Mucosa of descending colon (tissue), 3 donors: Measurements from ENCODE around the gene ASIC5. TPM values are rescaled to one million over a fixed set of nuclear protein-coding genes. Genes with fewer than 3 reads are reported as not detected.

Source experiments
- ATAC-seq: fragments of 200-7000 bp; cut with Tn5 transposase; one replicate; pipeline ENCODE4 v1.9.1; 2020; ENCODE audit warnings: mild to moderate bottlenecking, moderate library complexity
- DNase-seq, 3 donors: peaks; one replicate each; pipeline ENCODE4 v3.0.0-alpha.2; 2020
- H3K36me3 ChIP-seq: fragments of 200-600 bp; one replicate; pipeline ENCODE4 v1.8.0; 2021; ENCODE audit warnings: low read depth, mild to moderate bottlenecking
- H3K4me1 ChIP-seq: fragments of 200-600 bp; one replicate; pipeline ENCODE4 v1.8.0; 2021; ENCODE audit warnings: low read depth, mild to moderate bottlenecking
- H3K4me3 ChIP-seq: fragments of 200-600 bp; one replicate; pipeline ENCODE4 v1.8.0; 2021; ENCODE audit warnings: mild to moderate bottlenecking
- H3K9me3 ChIP-seq: fragments of 200-600 bp; one replicate; pipeline ENCODE4 v1.8.0; 2021; ENCODE audit warnings: mild to moderate bottlenecking
- intact Hi-C, 2 donors: fragments of 100-400 bp; cut with DNase I in 1 of 2; cut with micrococcal nuclease in 1 of 2; formaldehyde crosslinking; loops; one replicate each; pipeline versions ENCODE4 v1.11.0 to v1.11.1; 2022; cut with DNase I, micrococcal nuclease
- total RNA-seq, 3 donors: library from RNA; stranded (reverse); fragmentation: NEBNext Ultra II Directional in 2 of 3; extraction: Animal tissue kit (Norgen Biotek cat#: 25700) in 2 of 3; gene quantifications; one replicate each; pipeline versions ENCODE4 v1.2.1 to v1.2.4, GENCODE V29; 2021 to 2023
- TF ChIP-seq, protein P1 (sequence below): fragments of 200-600 bp; IDR thresholded peaks from one replicate; pipeline ENCODE4 v1.8.0; 2022; ENCODE audit warnings: antibody characterized with exemption, mild to moderate bottlenecking
- donor health status: DM: no; HTN: no; CAD: no; lungs with moderate emphysema.
- donor health status: DM: no; HTN: no; CAD: no.
- donor health status: DM: no; HTN: yes; CAD: no.

ASIC5 gene
- total RNA-seq, 3 donors from 2014 or later, result not detected

DNA sequence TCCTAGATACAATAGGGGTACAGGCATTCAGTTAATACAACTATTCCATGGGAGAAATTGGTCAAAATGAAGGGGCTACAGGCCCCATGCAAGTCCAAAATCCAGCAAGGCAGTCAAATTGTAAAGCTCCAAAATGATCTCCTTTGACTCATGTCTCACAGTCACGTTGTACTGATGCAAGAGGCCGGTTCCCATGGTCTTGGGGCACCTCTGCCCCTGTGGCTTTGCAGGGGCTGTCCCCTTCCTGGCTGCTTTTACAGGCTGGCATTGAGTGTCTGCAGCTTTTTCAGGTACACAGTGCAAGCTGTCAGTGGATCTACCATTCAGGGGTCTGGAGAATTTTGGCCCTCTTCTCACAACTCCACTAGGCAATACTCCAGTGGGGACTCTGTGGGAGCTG lies 12.5 kb upstream of the ASIC5 start:
- Histone ChIP-seq H3K36me3 (no peaks in the 10 kb centered on the region), H3K4me1 (no peaks in the 10 kb centered on the region), H3K9me3 (no peaks in the 10 kb centered on the region), H3K4me3 (no peak overlapping the region)
- no peak for DNase-seq
- TF ChIP-seq, protein P1, sequence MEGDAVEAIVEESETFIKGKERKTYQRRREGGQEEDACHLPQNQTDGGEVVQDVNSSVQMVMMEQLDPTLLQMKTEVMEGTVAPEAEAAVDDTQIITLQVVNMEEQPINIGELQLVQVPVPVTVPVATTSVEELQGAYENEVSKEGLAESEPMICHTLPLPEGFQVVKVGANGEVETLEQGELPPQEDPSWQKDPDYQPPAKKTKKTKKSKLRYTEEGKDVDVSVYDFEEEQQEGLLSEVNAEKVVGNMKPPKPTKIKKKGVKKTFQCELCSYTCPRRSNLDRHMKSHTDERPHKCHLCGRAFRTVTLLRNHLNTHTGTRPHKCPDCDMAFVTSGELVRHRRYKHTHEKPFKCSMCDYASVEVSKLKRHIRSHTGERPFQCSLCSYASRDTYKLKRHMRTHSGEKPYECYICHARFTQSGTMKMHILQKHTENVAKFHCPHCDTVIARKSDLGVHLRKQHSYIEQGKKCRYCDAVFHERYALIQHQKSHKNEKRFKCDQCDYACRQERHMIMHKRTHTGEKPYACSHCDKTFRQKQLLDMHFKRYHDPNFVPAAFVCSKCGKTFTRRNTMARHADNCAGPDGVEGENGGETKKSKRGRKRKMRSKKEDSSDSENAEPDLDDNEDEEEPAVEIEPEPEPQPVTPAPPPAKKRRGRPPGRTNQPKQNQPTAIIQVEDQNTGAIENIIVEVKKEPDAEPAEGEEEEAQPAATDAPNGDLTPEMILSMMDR, result no peak
- intact Hi-C loops, result no loop called here
- ATAC-seq, result no peak

GRCh38 chr4:155877971-155878370 lies 11.9 kb upstream of the ASIC5 start:
- Histone ChIP-seq H3K4me3 (no peak overlapping the region), H3K4me1 (no peaks in the 10 kb centered on the region), H3K36me3 (no peaks in the 10 kb centered on the region), H3K9me3 (no peaks in the 10 kb centered on the region)
- TF ChIP-seq, protein P1, result no peak
- intact Hi-C loops, result no loop called here
- no peak for ATAC-seq
- no peak for DNase-seq

- intact Hi-C loops, result no loop called here
- TF ChIP-seq, protein P1, result no peak
- ATAC-seq (no peak), DNase-seq (no peak)
- H3K9me3 ChIP-seq, result no peaks in the 10 kb centered on the region
- no peaks in the 10 kb centered on the region for H3K4me1 ChIP-seq
- no peak overlapping the region for H3K4me3 ChIP-seq
- no peaks in the 10 kb centered on the region for H3K36me3 ChIP-seq
Observed at GRCh38 chr4:155875878-155876277, 9.8 kb upstream of the ASIC5 start.

GRCh38 chr4:155855897-155856296 lies 10.2 kb downstream of the ASIC5 start:
- intact Hi-C loops, result no loop called here
- Histone ChIP-seq H3K4me3 (no peak overlapping the region), H3K9me3 (no peaks in the 10 kb centered on the region), H3K4me1 (no peaks in the 10 kb centered on the region), H3K36me3 (no peaks in the 10 kb centered on the region)
- TF ChIP-seq, protein P1, result no peak
- DNase-seq (no peak), ATAC-seq (no peak)

- Histone ChIP-seq H3K9me3 (no peaks in the 10 kb centered on the region), H3K4me3 (no peak overlapping the region), H3K36me3 (no peaks in the 10 kb centered on the region), H3K4me1 (no peaks in the 10 kb centered on the region)
- intact Hi-C loops, result no loop called here
- ATAC-seq (no peak), DNase-seq (no peak)
- TF ChIP-seq, protein P1, result no peak
Observed at GRCh38 chr4:155854582-155855226, 11.4 kb downstream of the ASIC5 start.

- Histone ChIP-seq H3K9me3 (peaks cover 2% of the 10 kb centered on the region), H3K4me1 (no peaks in the 10 kb centered on the region), H3K4me3 (no peak overlapping the region), H3K36me3 (no peaks in the 10 kb centered on the region)
- TF ChIP-seq, protein P1, result no peak
- intact Hi-C loops, result no loop called here
- ATAC-seq, result no peak
- no peak for DNase-seq
Observed at GRCh38 chr4:155853189-155853588, 12.9 kb downstream of the ASIC5 start.
